ENCODE results near the gene TSPAN32. TPM values are rescaled to one million over a fixed set of nuclear protein-coding genes. Genes with fewer than 3 reads are reported as not detected.
"Not testable (repeated sequence)": the region's sequence is repeated elsewhere in the genome, so short reads cannot be mapped to it uniquely, and the experiment has no call there.

The TSPAN32 gene
- total and polyA plus RNA-seq, 2 donors: 4.0 to 15.7 TPM

- Histone ChIP-seq H3K36me3 (ENCODE audit: control insufficient read depth in 2 of 2, insufficient read depth in 2 of 2, low read length in 1 of 2) (no peaks in the 10 kb centered on the region), H3K4me3 (ENCODE audit: low read length in 2 of 2) (no peak overlapping the region), H3K9me3 (ENCODE audit: control insufficient read depth in 2 of 2, insufficient read depth in 1 of 2, low read length in 1 of 2) (peaks cover 0 to 5% of the 10 kb centered on the region in 2 donors), H3K4me1 (ENCODE audit: control insufficient read depth in 2 of 2, insufficient read depth in 2 of 2, low read length in 2 of 2) (no peaks in the 10 kb centered on the region), H3K27ac (ENCODE audit: low read depth in 1 of 2, low read length in 1 of 2) (no peak overlapping the region), H3K27me3 (ENCODE audit: control insufficient read depth in 2 of 2, insufficient read depth in 1 of 2, low read length in 1 of 2) (peaks cover 0 to 4% of the 10 kb centered on the region in 2 donors)
- no peak for DNase-seq (ENCODE audit: low read depth in 6 of 9, low spot score in 9 of 9)
- 87% methylated on average over 4 of the region's 4 CpGs for WGBS
Measured at GRCh38 chr11:2325123-2325522, 23.3 kb downstream of the TSPAN32 start.

- no peak overlapping the region for H3K27ac ChIP-seq (ENCODE audit: low read depth in 1 of 2, low read length in 1 of 2)
Measured at GRCh38 chr11:2325719-2326118, 23.9 kb downstream of the TSPAN32 start.

GRCh38 chr11:2327032-2327431 lies 25.2 kb downstream of the TSPAN32 start:
- Histone ChIP-seq H3K27ac (ENCODE audit: low read depth in 1 of 2, low read length in 1 of 2) (no peak overlapping the region), H3K9me3 (ENCODE audit: control insufficient read depth in 2 of 2, insufficient read depth in 1 of 2, low read length in 1 of 2) (peaks cover 0 to 21% of the 10 kb centered on the region in 2 donors), H3K4me1 (ENCODE audit: control insufficient read depth in 2 of 2, insufficient read depth in 2 of 2, low read length in 2 of 2) (no peaks in the 10 kb centered on the region), H3K36me3 (ENCODE audit: control insufficient read depth in 2 of 2, insufficient read depth in 2 of 2, low read length in 1 of 2) (no peaks in the 10 kb centered on the region), H3K4me3 (ENCODE audit: low read length in 2 of 2) (no peak overlapping the region), H3K27me3 (ENCODE audit: control insufficient read depth in 2 of 2, insufficient read depth in 1 of 2, low read length in 1 of 2) (no peaks in the 10 kb centered on the region)
- no peak for DNase-seq (ENCODE audit: low read depth in 6 of 9, low spot score in 9 of 9)
- 78% methylated on average over 11 of the region's 11 CpGs for WGBS

More at GRCh38 chr11:2325719-2326118, 23.9 kb downstream of the TSPAN32 start:
- 90% methylated on average over 2 of the region's 2 CpGs for WGBS
- Histone ChIP-seq H3K36me3 (ENCODE audit: control insufficient read depth in 2 of 2, insufficient read depth in 2 of 2, low read length in 1 of 2) (no peaks in the 10 kb centered on the region), H3K4me3 (ENCODE audit: low read length in 2 of 2) (no peak overlapping the region), H3K4me1 (ENCODE audit: control insufficient read depth in 2 of 2, insufficient read depth in 2 of 2, low read length in 2 of 2) (no peaks in the 10 kb centered on the region), H3K9me3 (ENCODE audit: control insufficient read depth in 2 of 2, insufficient read depth in 1 of 2, low read length in 1 of 2) (peaks cover 0 to 10% of the 10 kb centered on the region in 2 donors), H3K27me3 (ENCODE audit: control insufficient read depth in 2 of 2, insufficient read depth in 1 of 2, low read length in 1 of 2) (peaks cover 0 to 2% of the 10 kb centered on the region in 2 donors)
- no peak for DNase-seq (ENCODE audit: low read depth in 6 of 9, low spot score in 9 of 9)

- peaks cover 0 to 21% of the 10 kb centered on the region in 2 donors for H3K9me3 ChIP-seq (ENCODE audit: control insufficient read depth in 2 of 2, insufficient read depth in 1 of 2, low read length in 1 of 2)
- 96% methylated on average over 11 of the region's 11 CpGs for WGBS
- H3K36me3 ChIP-seq (ENCODE audit: control insufficient read depth in 2 of 2, insufficient read depth in 2 of 2, low read length in 1 of 2): no peaks in the 10 kb centered on the region
- H3K27ac ChIP-seq (ENCODE audit: low read depth in 1 of 2, low read length in 1 of 2): no peak overlapping the region
- no peaks in the 10 kb centered on the region for H3K27me3 ChIP-seq (ENCODE audit: control insufficient read depth in 2 of 2, insufficient read depth in 1 of 2, low read length in 1 of 2)
- DNase-seq (ENCODE audit: low read depth in 6 of 9, low spot score in 9 of 9): no peak
- H3K4me1 ChIP-seq (ENCODE audit: control insufficient read depth in 2 of 2, insufficient read depth in 2 of 2, low read length in 2 of 2): no peaks in the 10 kb centered on the region
- H3K4me3 ChIP-seq (ENCODE audit: low read length in 2 of 2): no peak overlapping the region
Measured at GRCh38 chr11:2328021-2328420, 26.2 kb downstream of the TSPAN32 start.

GRCh38 chr11:2328656-2329354 lies 27.0 kb downstream of the TSPAN32 start:
- Histone ChIP-seq H3K4me1 (ENCODE audit: control insufficient read depth in 2 of 2, insufficient read depth in 2 of 2, low read length in 2 of 2) (no peaks in the 10 kb centered on the region), H3K9me3 (ENCODE audit: control insufficient read depth in 2 of 2, insufficient read depth in 1 of 2, low read length in 1 of 2) (peaks cover 0 to 21% of the 10 kb centered on the region in 2 donors), H3K4me3 (ENCODE audit: low read length in 2 of 2) (no peak overlapping the region), H3K36me3 (ENCODE audit: control insufficient read depth in 2 of 2, insufficient read depth in 2 of 2, low read length in 1 of 2) (no peaks in the 10 kb centered on the region), H3K27ac (ENCODE audit: low read depth in 1 of 2, low read length in 1 of 2) (no peak overlapping the region), H3K27me3 (ENCODE audit: control insufficient read depth in 2 of 2, insufficient read depth in 1 of 2, low read length in 1 of 2) (no peaks in the 10 kb centered on the region)
- no peak for DNase-seq (ENCODE audit: low read depth in 6 of 9, low spot score in 9 of 9)
- WGBS: 96% methylated on average over 15 of the region's 15 CpGs

- Histone ChIP-seq H3K4me1 (ENCODE audit: control insufficient read depth in 2 of 2, insufficient read depth in 2 of 2, low read length in 2 of 2) (no peaks in the 10 kb centered on the region), H3K27ac (ENCODE audit: low read depth in 1 of 2, low read length in 1 of 2) (no peak overlapping the region), H3K27me3 (ENCODE audit: control insufficient read depth in 2 of 2, insufficient read depth in 1 of 2, low read length in 1 of 2) (no peaks in the 10 kb centered on the region), H3K36me3 (ENCODE audit: control insufficient read depth in 2 of 2, insufficient read depth in 2 of 2, low read length in 1 of 2) (no peaks in the 10 kb centered on the region), H3K9me3 (ENCODE audit: control insufficient read depth in 2 of 2, insufficient read depth in 1 of 2, low read length in 1 of 2) (peaks cover 0 to 21% of the 10 kb centered on the region in 2 donors), H3K4me3 (ENCODE audit: low read length in 2 of 2) (no peak overlapping the region)
- DNase-seq (ENCODE audit: low read depth in 6 of 9, low spot score in 9 of 9): no peak
- WGBS: 90% methylated on average over 9 of the region's 9 CpGs
Measured at GRCh38 chr11:2329551-2329950, 27.7 kb downstream of the TSPAN32 start.

GRCh38 chr11:2330696-2331095 lies 28.9 kb downstream of the TSPAN32 start:
- Histone ChIP-seq H3K27me3 (ENCODE audit: control insufficient read depth in 2 of 2, insufficient read depth in 1 of 2, low read length in 1 of 2) (no peaks in the 10 kb centered on the region), H3K36me3 (ENCODE audit: control insufficient read depth in 2 of 2, insufficient read depth in 2 of 2, low read length in 1 of 2) (no peaks in the 10 kb centered on the region), H3K4me1 (ENCODE audit: control insufficient read depth in 2 of 2, insufficient read depth in 2 of 2, low read length in 2 of 2) (no peaks in the 10 kb centered on the region), H3K9me3 (ENCODE audit: control insufficient read depth in 2 of 2, insufficient read depth in 1 of 2, low read length in 1 of 2) (peaks cover 0 to 21% of the 10 kb centered on the region in 2 donors), H3K27ac (ENCODE audit: low read depth in 1 of 2, low read length in 1 of 2) (no peak overlapping the region), H3K4me3 (ENCODE audit: low read length in 2 of 2) (no peak overlapping the region)
- WGBS: 97% methylated on average over 6 of the region's 6 CpGs
- DNase-seq (ENCODE audit: low read depth in 6 of 9, low spot score in 9 of 9): no peak

- Histone ChIP-seq H3K4me1 (ENCODE audit: control insufficient read depth in 2 of 2, insufficient read depth in 2 of 2, low read length in 2 of 2) (no peaks in the 10 kb centered on the region), H3K9me3 (ENCODE audit: control insufficient read depth in 2 of 2, insufficient read depth in 1 of 2, low read length in 1 of 2) (peaks cover 0 to 21% of the 10 kb centered on the region in 2 donors), H3K36me3 (ENCODE audit: control insufficient read depth in 2 of 2, insufficient read depth in 2 of 2, low read length in 1 of 2) (no peaks in the 10 kb centered on the region), H3K4me3 (ENCODE audit: low read length in 2 of 2) (no peak overlapping the region), H3K27ac (ENCODE audit: low read depth in 1 of 2, low read length in 1 of 2) (no peak overlapping the region), H3K27me3 (ENCODE audit: control insufficient read depth in 2 of 2, insufficient read depth in 1 of 2, low read length in 1 of 2) (no peaks in the 10 kb centered on the region)
- DNase-seq (ENCODE audit: low read depth in 6 of 9, low spot score in 9 of 9): no peak
- 97% methylated on average over 5 of the region's 5 CpGs for WGBS
Measured at GRCh38 chr11:2331404-2331803, 29.6 kb downstream of the TSPAN32 start.

- not testable (repeated sequence) for H3K36me3 ChIP-seq (ENCODE audit: control insufficient read depth in 2 of 2, insufficient read depth in 2 of 2, low read length in 1 of 2); H3K4me3 ChIP-seq (ENCODE audit: low read length in 2 of 2); H3K27me3 ChIP-seq (ENCODE audit: control insufficient read depth in 2 of 2, insufficient read depth in 1 of 2, low read length in 1 of 2); DNase-seq (ENCODE audit: low read depth in 6 of 9, low spot score in 9 of 9); H3K27ac ChIP-seq (ENCODE audit: low read depth in 1 of 2, low read length in 1 of 2); H3K4me1 ChIP-seq (ENCODE audit: control insufficient read depth in 2 of 2, insufficient read depth in 2 of 2, low read length in 2 of 2)
- WGBS: 96% methylated on average over 28 of the region's 29 CpGs
- peaks cover 0 to 21% of the 10 kb centered on the region in 2 donors for H3K9me3 ChIP-seq (ENCODE audit: control insufficient read depth in 2 of 2, insufficient read depth in 1 of 2, low read length in 1 of 2)
Measured at GRCh38 chr11:2332569-2332968, 30.8 kb downstream of the TSPAN32 start.
